WI38 (cell line): Measurements from ENCODE around the gene CHD1L.

Experiments
- H3K4me3 ChIP-seq: 2 replicates; pipeline ENCODE4 v1.5.1; 2011; ENCODE audit warnings: low read depth, mild to moderate bottlenecking, control low read depth, low read length
- TF ChIP-seq, protein P1 (sequence below): IDR thresholded peaks from 2 replicates; pipeline ENCODE4 v1.5.1; 2012; ENCODE audit warnings: low read depth, mild to moderate bottlenecking, control low read depth, low read length

CHD1L gene

DNA sequence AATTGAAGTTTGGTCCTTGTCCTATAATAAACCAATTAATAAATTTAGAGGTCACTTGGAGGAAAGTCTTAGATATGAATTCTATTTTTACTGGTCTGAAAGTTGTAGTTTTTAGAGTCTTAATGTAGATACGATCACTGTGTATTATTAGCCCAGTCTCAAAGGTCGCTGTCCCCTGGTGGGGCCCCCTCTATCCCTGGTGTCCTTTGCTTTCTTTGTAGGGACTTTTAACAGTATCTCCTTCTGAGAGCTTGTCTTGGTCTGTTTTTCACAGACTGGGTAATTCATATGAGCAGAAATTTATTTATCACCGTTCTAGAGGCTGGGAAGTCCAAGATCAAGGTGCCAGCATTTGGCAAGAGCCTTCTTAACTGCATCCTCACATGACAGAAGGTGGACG lies 18.5 kb downstream of the CHD1L start:
- TF ChIP-seq, protein P1, sequence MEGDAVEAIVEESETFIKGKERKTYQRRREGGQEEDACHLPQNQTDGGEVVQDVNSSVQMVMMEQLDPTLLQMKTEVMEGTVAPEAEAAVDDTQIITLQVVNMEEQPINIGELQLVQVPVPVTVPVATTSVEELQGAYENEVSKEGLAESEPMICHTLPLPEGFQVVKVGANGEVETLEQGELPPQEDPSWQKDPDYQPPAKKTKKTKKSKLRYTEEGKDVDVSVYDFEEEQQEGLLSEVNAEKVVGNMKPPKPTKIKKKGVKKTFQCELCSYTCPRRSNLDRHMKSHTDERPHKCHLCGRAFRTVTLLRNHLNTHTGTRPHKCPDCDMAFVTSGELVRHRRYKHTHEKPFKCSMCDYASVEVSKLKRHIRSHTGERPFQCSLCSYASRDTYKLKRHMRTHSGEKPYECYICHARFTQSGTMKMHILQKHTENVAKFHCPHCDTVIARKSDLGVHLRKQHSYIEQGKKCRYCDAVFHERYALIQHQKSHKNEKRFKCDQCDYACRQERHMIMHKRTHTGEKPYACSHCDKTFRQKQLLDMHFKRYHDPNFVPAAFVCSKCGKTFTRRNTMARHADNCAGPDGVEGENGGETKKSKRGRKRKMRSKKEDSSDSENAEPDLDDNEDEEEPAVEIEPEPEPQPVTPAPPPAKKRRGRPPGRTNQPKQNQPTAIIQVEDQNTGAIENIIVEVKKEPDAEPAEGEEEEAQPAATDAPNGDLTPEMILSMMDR: no peak
- H3K4me3 ChIP-seq: no peak overlapping the region

DNA sequence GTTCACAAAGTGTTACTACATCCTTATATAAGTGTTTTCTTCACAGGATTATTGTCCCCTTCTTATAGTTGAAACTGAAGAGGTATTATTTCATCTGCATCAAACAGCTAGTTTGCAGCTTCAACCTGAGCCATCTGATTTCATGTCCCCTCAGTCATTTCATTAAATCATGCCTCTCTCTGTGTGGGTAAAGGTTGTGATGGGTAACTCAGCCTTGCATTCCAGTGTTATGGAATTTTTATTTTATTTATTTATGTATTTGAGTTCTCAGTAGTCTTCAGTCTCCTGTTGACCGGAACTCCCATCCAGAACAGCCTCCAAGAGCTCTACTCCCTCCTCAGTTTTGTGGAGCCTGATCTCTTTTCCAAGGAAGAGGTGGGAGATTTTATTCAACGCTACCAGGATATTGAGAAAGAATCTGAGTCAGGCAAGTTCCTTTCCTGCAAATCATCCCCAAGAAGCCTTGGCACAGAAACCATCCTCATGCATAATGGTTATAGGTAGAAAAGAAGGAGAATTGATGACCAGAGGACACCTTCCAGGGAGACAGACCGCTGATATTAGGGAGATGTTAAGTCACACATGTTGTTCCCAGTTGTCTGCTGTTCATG lies 21.8 kb downstream of the CHD1L start:
- TF ChIP-seq, protein P1: no peak

DNA sequence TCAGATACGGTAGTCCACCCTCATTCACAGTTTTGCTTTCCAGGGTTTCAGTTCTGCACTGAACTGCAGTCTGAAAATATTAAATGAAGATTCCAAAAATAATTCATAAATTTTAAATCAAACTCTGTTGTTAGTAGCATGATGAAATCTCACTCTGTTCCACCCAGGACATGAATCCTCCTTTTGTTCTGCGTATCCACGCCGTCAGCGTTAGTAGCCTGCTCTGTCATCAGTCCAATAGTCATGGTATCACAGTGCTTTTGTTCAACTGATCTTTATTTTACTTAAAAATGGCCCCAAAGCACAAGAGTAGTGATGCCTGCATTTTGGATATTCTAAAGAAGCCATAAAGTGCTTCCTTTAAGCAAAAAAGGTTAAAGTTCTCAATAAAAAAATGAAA lies 23.9 kb downstream of the CHD1L start:
- TF ChIP-seq, protein P1: no peak
- H3K4me3 ChIP-seq: no peak overlapping the region

More for the DNA sequence above, 21.8 kb downstream of the CHD1L start:
- H3K4me3 ChIP-seq: no peak overlapping the region

DNA sequence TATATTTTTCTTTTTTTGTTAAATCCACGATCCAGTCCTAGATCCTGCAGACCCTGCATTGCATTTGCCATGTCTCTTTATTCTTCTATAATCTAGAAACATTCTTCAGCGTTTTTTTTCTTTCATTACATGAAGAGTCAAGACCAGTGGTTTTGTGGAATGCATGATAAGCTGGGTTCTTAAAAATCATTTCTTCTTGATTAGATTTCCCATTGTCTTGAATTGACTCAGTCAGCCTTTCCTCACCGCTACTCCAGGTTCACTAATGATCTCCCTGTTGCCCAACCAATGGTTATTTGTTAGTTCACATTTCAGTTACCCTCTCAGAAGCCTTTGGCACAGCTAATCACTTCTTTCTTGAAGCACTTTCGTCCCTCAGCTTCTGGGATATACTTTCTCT lies 25.2 kb downstream of the CHD1L start:
- no peak overlapping the region for H3K4me3 ChIP-seq
- TF ChIP-seq, protein P1: no peak

DNA sequence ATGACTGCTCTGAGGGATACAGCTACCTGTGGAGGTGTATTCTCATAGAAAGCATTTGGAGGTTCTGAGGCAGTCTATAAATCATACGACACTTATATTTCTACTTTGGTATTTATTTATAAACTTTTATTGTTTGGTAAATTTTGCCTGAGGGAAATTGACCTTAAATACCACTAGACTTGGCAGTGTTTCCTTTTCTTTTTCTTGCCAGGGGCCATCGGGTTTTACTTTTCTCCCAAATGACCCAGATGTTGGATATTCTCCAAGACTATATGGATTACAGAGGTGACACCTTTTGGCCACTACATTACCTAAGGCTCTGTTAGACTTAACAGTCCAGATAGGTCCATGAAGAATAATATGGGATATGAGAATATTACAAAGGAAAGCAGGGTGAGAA lies 28.2 kb downstream of the CHD1L start:
- no peak overlapping the region for H3K4me3 ChIP-seq
- TF ChIP-seq, protein P1: no peak

DNA sequence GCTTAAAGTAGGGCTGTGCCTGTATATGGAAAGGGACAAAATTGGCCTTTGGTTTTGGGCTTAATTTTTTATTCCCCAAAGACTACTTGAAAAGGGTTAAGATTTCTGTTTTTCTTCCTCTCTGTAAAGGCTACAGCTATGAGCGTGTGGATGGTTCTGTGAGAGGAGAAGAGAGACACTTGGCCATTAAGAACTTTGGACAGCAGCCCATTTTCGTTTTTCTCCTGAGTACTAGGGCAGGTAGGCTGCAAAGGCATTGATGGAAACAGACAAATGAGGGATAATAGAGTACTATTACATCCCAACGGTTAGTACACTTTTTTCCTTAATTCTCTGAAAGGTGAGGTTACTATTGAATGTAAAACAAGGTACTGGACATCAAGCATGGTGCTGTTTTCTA lies 29.6 kb downstream of the CHD1L start:
- TF ChIP-seq, protein P1: no peak
- no peak overlapping the region for H3K4me3 ChIP-seq

DNA sequence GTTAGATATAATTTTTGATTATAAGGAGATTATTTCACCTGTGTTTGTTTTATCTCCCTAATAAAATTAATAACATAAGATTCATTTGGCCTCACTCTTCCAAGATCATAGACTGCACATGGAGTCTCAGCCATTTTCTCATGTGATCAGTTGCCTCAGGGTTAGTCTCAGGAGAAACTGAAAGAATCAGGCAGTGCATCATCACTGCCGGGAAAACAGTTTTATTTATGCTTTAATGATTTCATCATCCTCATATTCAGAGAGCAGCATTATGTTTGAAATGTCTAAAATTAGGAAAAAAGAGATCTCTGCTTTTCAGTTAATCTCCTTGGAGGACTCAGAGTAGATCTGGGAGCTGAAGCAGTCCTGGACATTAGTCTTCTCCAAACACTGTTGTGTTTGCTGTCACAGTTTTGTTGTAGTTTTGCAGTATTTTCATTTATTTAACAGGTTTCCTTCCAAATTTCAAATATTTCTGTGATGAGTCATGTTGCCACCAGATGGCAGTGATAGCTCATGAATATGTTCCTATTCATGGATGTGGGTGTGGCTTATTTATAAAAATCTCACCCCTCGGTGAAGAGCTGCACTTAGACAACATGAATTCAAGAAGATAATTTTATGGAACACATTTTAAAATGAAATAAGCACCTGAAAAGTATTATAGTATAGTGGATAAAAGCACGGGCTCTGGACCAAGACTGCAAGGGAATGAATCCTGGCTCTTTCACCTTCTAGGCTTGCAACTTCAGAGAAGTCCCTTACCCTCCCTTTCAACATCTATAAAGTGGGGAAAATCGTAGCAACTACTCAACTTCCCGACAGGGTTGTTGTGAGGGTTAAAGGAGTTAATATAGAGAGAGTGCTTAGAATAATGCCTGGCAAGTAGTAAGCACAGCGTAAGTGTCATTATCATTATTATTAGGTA lies 31.2 kb downstream of the CHD1L start:
- no peak overlapping the region for H3K4me3 ChIP-seq
- TF ChIP-seq, protein P1: no peak
